Lung microvascular endothelial cell (primary cell): ENCODE data around the gene ATG16L1. TPM values are rescaled to one million over a fixed set of nuclear protein-coding genes. Genes with fewer than 3 reads are reported as not detected.

ENCODE experiments used
- DNase-seq, 2 donors: peaks; one replicate each; pipeline versions ENCODE4 v3.0.0 to v3.0.0-alpha.2; 2010; ENCODE audit warnings: low read depth in 2 of 2
- total RNA-seq: library from RNA; depleted of rRNA; stranded (reverse); fragments of >200 nt; gene quantifications from 2 replicates; pipeline ENCODE4 v1.2.1, GENCODE V29; 2014

Gene ATG16L1
- 18.1 and 26.2 TPM in 2 replicates for total RNA-seq

DNA sequence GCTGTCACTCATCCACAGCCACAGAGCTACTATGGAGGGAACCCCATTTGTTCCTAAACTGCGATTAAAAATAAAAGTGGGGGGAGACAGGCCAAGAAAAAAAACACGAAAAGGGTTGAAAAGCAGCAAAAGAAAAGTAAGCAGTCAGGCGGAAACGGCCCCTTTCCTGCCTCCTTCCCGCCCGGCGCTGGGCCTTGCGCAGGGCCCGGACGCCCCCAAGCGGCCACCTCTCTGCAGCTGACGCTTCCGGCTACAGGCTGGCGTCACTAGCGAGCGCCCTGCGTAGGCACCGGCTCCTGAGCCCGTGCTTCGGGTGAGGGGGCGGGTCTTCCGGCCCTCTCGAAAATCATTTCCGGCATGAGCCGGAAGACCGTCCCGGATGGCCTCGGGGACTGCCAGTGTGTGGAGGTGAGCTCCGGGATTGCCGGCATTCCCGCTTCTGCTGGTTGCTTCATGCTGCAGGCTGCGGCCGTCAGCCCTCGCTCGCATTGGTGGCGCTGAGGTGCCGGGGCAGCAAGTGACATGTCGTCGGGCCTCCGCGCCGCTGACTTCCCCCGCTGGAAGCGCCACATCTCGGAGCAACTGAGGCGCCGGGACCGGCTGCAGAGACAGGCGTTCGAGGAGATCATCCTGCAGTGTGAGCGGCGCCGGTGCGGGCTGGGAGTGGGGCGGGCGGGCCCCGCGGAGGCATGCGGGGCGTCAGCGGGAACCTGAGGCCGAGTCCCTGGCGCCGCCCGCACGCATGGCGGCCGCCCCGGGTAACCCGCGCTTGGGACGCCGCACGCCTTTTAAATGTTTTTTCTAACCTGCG lies at the start of gene ATG16L1:
ATG16L1 (plus strand) TSS at position 368 of the 811 bp plus-strand sequence; CDS start at position 523, 155 bp downstream.
- DNase-seq, result peak; percentile 97 to 98

DNA sequence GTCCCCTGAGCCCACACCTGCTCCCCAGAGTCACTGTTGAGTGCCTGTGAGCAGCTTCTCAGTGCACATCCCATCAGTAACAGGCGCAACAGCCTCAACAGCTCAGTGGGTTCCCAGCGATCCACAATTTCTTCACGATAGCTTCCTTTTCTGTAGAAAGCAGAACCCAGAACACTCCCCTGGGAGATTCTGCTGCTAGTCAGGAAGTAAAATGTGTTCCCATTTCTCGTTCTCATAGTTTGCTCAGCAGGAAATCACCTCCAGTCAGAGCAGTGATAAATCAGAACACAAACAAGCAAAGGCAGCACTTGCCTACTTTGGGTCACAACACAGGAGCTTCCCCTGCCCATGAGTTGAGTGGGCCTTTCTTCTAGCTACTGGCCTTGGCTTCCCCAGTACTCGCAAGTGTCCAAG lies 48.9 kb upstream of the ATG16L1 start:
- DNase-seq, result peak in 1 of 2 donors; percentile 28

DNA sequence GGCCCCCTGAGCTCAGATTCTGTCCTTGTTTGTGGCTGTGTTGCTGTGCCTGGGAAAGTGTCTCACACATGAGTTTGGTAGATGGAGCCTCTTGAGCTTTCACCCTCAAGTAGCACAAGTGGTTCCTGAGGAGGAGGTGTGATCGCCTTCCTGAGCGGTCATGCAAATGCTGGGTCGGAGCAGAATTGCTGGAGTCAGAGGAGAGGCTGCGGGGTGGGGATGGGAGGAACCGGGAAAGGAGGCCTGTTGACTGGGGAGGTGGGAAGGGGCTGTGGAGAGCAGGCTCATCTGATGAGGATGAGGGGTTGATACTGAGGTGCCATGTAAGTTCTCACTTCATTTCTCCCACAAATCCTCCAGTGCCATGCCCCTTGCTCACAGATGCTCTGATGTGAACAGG lies 48.4 kb upstream of the ATG16L1 start:
- no peak for DNase-seq

DNA sequence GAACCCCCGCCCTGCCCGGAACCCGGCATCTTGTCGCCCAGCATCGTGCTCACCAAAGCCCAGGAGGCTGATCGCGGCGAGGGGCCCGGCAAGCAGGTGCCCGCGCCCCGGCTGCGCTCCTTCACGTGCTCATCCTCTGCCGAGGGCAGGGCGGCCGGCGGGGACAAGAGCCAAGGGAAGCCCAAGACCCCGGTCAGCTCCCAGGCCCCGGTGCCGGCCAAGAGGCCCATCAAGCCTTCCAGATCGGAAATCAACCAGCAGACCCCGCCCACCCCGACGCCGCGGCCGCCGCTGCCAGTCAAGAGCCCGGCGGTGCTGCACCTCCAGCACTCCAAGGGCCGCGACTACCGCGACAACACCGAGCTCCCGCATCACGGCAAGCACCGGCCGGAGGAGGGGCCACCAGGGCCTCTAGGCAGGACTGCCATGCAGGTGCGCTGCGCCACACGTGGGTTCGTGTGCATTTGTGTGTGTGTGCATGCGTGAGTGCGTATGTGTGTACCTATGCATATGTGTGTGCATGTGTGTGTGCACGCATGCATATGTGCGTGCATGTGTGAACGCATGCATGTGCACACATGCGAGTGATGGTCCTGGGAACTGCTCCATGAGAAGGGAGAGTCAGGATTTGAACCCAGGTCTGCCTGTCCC lies 47.1 kb upstream of the ATG16L1 start:
- DNase-seq, result no peak

DNA sequence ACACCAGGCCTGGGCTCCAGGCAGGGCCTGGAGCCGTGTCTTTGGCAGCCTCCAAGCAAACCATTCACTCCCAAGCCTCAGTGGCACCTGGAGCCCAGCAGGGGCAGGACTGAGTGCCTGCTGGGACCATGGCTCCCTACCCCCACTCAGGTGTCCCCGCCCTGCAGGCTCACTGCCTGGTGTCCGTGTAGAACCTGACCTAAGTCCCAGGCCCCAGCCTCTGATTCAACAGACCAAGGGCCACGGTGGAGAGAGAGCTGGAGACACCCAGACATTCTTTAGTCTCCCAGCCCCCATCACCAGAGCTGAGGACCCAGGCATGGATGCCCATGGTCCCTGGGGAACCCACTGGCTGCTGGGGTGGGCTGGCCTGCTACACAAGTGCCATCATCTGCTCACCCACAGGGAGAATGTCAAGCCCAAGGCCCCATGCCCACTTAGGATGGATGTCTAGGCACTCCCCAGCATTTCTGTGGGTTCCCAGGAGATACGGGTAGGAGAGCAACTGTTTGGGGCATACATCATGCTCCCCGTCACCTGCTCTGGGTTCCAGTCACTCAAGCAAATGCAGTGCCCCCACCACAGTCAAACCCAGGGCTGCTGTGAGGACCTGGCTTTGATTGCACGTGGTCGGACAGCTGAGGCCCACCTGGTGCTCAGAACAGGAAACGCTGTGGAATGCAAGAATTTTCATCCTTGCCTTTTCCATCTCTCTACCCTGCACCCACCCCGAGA lies 42.9 kb upstream of the ATG16L1 start:
- no peak for DNase-seq

DNA sequence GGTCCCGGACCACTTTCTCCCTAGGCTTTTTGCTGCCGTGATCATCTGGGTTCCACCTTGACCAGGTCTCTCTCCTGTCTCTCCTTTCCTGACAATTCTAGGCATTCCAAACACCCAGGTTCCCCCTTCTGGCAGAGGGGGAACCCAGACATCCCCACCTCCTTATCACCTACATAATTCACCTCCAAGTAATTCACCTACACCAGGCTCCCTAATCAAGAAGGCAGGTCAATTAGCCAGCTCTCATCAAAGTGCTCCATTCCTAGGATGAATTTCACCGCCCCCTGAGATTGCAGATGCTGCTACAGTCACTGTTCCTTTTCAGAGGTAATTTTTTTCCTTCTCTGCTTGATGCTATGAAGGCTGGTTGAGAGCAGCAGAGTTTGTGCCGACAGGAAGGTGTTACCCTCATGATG lies 42.3 kb upstream of the ATG16L1 start:
- DNase-seq, result no peak

DNA sequence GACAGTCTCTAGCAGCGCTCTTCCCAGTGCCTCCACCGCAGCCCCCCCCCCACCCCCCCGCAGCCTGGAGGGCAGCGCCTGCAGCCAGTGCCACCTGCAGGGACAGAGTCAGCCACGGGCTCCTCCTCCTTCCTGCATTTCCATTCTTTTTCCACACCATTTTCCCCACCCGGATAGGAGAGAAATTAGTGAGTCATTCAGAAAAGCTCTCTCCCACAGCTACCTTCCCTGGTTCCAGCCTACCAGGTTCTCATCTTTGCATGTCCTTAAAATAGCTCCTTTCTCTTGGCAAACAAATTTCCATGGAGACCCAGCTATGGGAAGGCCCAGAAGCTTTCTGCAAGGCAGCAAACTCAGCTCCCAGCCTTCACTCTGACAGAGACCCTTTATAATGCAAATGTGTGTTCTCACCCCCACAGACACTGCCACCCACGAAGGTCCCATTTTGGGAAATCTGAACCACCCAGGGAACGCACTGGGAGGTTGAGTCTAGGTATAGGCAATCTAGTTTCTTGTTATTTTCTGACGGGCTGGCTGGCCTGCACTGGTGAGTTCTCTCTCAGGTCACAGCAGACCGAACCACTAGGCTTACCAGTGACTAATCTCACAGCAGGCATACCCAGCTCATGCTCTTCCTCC lies 41.8 kb upstream of the ATG16L1 start:
- peak; percentile 76 to 80 for DNase-seq

DNA sequence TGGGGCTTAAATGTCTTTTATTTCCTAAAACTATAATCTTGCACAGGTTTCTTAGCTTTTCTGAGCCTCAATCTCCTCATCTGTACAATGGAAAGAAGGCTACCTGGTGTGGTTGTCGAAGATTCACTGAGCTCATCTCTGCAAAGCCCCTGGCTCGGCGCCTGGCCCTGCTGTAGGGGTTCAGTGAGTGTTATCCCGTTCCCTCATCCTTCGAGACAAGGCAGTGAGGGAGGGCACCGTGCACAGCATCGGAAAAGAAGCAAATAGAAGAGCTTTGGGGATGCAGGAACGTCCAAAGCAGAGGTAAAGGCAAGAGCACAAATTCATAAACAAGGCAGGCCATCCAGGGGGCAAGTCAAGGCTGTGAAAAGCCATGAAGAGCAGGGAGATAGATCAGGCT lies 41.2 kb upstream of the ATG16L1 start:
- DNase-seq, result no peak

DNA sequence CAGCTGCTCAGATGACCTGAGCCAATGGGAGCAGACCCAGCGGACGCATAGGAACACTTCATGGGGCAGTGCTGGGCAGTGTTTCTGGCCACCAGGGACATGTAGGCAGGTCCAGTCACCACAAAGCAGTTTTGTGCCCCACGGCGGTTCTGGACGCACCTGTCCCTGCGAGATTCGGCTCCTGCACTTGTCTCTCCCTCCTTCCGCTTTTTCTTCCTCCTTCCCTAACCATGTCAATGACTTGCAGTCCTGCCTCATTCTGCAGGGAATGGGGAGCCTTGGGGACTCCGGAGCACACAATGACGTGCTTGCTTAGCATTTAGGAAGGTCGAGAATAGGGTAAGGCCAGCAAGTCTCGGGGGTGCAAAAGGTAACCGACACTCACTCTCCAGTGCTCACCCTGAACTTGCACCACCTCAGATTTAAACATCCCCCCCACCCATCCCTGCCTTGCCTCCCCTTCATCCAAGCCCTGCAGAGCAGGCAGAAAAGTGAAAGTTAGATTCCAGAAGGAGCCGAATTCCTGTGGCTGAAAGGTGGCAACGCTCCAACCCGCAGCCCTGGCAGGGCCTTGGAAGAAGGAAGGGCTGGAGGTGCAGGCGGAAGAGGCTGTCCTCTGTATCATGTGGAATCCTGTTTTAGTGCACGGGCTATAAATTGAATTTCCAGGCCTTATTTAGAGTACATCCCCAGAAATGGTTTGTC lies 40.5 kb upstream of the ATG16L1 start:
- DNase-seq, result peak; percentile 48 to 93

DNA sequence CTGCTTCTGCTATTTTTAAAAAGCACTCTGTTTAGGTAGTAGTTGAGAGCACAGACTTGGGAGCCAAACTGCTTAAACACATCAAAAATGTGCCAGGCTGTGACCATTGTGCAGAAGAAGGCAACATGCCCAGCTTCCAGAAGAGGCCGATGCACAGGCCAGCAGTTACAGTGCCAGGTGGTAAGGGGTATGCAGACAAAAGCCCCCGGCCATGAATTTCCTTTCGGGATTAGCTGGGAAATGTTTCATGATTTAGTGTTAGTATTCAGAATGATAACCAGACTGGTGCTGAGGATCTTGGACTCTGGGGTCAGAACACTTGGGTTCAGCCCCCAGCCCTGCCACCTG lies 40.0 kb upstream of the ATG16L1 start:
- no peak for DNase-seq

DNA sequence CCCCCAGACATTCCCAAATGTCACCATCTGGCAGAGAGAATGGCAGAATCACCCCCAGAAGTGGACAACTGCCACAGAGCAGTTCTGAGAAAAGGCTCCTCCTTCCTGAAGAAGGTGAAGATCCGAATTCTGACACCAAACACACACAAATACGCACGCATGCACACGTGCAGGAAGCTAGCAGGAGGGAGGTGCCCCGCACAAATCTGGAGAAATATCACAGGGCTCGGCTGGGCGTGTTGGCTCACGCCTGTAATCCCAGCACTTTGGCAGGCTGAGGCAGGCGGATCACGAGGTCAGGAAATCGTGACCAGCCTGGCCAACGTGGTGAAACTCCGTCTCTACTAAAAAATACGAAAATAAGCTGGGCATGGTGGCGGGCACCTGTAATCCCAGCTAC lies 38.5 kb upstream of the ATG16L1 start:
- DNase-seq, result no peak

DNA sequence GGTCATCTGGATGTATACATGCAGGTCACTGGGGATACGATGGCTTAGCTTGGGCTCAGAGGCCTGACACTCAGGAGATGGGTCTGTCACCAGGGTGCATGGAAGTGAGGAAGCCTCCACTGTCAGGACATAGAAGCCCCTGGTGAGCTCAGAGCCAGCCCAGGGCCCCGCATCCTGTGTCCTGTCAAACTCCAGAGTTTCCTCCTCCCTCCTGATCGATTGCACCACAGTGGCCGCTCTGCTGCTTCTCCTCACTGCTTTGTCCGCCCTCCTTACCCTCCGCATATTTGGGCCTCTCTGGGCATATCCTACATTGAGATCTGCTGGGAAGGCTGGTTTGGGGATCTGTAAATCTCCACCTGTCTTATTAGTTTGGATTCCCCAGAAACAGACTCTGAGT lies 37.5 kb upstream of the ATG16L1 start:
- no peak for DNase-seq

DNA sequence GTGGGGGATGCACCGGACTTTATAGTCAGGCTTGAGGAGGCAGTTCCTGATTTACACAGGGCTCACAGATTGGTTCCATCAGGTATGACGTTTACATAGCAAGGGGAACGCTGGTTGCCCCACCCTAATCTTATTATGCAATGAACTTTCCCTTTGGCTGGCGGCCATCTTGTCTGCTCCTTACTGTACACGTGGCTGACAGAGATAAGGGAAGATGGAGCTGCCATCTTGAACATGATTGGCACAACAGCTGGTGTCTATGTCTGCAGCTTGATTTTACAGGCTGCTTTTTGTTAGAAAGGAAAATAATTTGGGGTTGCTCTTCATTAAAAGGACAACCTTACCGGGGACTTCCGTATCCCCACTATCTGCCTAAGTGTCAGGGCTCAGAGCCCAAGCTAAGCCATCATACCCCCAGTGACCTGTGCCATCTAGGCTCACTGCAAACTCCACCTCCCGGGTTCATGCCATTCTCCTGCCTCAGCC lies 33.5 kb upstream of the ATG16L1 start:
- no peak for DNase-seq

DNA sequence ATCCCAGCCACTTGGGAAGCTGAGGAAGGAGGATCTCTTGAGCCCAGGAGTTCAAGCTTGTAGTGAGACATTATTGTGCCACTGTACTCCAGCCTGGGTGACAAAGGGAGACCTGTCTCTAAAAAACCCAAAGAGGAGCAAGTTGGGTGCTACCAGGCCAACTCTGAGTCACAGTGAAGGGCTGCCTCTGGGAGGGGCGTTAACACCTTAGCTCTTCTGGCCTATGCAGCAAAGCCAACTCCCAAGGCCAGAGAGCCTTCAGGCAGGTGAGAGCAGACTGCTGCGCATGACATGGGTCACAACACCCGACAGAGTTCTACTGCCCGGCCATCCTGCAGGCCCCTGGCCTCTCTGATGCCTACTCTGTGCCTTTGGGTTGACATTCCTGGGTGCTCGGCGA lies 32.6 kb upstream of the ATG16L1 start:
- no peak for DNase-seq

DNA sequence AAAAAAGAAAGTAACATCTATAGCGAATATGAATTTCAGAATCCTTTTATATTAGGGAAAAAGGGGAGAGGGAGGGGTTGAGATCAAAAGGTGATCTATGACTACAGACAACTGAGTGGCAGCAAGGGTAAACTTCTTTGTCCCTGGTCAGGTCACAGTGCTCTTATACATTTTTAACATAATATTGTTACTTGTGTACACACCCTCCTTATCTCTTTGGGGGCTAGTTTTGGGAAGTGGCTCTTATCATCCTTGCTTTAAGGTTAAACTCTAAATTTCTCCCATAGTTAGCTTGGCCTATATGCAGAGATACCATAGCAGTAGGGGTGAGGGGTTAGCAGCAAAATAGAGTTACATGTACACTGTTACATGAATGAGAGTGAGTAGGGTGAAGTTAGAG lies 31.6 kb upstream of the ATG16L1 start:
- no peak for DNase-seq

DNA sequence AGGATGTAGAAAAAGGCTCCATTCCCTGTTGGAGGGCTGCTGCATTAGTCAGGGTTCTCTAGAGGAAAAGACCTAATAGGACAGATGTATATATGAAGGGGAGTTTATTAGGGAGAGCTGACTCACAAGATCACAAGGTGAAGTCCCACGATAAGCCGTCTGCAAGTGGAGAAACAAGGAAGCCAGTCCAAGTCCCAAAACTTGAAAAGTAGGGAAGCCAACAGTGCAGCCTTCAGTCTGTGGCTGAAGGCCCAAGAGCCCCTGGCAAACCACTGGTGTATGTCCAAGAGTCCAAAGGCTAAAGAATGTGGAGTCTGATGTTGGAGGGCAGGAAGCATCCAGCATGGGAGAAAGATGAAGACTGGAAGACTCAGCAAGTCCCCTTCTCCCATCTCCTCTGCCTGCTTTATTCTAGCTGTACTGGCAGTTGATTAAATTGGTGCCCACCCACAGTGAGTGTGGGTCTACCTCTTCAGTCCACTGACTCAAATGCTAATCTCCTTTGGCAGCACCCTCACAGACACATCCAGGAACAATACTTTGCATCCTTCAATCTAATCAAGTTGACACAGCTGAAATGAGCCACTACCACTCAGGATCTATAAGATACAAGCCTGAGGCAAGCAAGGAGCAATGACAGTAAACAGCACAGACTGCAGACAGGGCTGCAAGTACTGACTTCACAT lies 30.0 kb upstream of the ATG16L1 start:
- peak in 1 of 2 donors; percentile 31 for DNase-seq

DNA sequence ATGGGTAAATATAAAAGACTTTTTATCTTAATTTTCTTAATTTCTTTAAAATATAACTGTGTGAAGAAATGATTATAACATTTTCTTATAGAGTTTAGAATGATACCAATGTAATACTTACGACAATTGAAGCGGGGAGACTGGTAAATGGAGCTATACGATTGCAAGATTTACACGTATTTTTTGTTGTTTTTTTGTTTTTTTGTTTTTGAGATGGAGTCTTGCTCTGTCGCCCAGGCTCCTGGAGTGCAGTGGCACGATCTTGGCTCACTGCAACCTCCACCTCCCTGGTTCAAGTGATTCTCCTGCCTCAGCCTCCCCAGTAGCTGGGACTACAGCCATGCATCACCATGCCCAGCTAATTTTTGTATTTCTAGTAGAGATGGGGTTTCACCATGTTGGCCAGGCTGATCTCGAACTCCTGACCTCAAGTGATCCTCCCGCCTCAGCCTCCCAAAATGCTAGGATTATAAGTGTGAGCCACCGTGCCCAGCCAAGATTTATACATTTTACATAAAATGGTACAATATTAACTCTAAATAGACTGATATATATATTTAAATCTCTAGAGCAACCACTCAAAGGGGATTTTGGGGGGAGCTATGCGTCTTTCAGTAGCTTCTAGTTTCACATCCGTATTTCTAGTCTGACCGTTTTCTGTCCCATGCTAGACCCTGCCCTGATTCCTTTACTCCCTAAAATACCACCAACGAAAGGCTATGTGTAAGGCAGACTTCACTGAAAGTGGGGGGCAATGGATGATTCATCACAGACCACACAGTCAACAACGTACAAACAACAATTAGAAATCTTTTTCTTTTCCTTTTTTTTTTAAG lies 28.2 kb upstream of the ATG16L1 start:
- DNase-seq, result no peak

DNA sequence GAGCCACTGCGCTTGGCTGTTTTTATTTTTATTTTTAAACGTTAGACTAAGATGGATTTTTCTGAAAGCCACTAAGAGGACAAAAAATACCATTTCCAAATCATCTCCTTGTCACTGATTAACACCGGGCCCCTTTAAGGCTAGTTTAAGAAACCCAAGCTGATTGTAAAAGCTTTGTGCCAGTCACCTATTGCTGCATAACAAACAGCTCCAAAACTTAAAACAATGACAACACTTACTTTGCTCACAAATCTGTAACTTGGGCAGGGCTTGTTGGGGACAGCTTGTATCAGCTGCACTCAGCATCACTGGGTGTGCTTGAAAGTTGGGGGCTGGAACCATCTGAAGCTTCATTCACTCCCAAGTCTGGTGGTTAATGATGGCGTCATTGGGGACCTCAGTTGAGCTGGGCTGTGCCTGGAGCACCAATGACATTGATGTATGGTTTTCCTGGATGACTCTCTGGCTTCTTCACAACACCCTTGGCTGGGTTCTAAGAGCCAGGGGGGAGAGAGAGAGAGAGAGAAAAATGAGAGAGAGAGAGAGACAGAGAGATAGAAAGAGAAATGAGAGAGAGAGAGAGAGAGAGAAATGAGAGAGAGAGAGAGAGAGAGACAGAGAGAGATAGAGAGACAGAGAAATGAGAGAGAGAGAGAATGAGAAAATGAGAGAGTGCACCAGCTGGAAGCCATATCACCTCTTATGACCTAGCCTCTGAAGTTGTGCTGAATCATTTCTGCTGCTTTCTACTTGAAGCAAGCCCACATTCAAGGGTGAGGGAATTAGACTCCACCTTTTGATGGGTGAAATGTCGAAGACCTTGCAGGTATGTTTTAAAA lies 26.0 kb upstream of the ATG16L1 start:
- peak in 1 of 2 donors; percentile 26 for DNase-seq
